Panc1 (cell line): ENCODE data around the gene ANTXR2. TPM values are rescaled to one million over a fixed set of nuclear protein-coding genes. Genes with fewer than 3 reads are reported as not detected.

Experiments used
- ATAC-seq: fragments of 200-7000 bp; cut with Tn5 transposase; 2 replicates; pipeline ENCODE4 v1.9.1; 2020; ENCODE audit warnings: mild to moderate bottlenecking, moderate library complexity
- BruUV-seq: library from RNA; stranded (reverse); fragments of 400-500 nt; replicated peaks from 2 replicates; lab custom pipeline; 2021; lab: Mats Ljungman, UMichigan
- CTCF ChIA-PET: fragments of 300-600 bp; sonication (Branson Sonifier 250); formaldehyde crosslinking; loops from one replicate; lab custom pipeline; 2022; ENCODE audit warnings: antibody characterized with exemption; lab: Charles Lee
- POLR2A ChIA-PET: fragments of 300-600 bp; sonication (Branson Sonifier 250); formaldehyde crosslinking; loops from one replicate; lab custom pipeline; 2022; ENCODE audit warnings: antibody characterized with exemption; lab: Charles Lee
- DNase-seq: peaks from one replicate; pipeline ENCODE4 v3.0.0-alpha.2; 2010; ENCODE audit warnings: low read depth, low spot score
- H3K27ac ChIP-seq: 2 replicates; pipeline ENCODE4 v1.5.1; 2011; ENCODE audit warnings: mild to moderate bottlenecking, low read length, inconsistent platforms
- H3K27me3 ChIP-seq: fragments of 200-500 bp; sonication (Bioruptor generic); 2 replicates; pipeline ENCODE4 v1.6.0; 2014; ENCODE audit warnings: low read length, inconsistent platforms; ENCODE audit not compliant: control insufficient read depth, insufficient read depth
- H3K36me3 ChIP-seq: fragments of 200-500 bp; sonication (Bioruptor generic); 2 replicates; pipeline ENCODE4 v1.5.1; 2014; ENCODE audit warnings: inconsistent platforms, mild to moderate bottlenecking, low read length, moderate library complexity; ENCODE audit not compliant: control insufficient read depth, insufficient read depth
- H3K4me1 ChIP-seq: 2 replicates; pipeline ENCODE4 v1.5.1; 2011; ENCODE audit warnings: inconsistent platforms, mild to moderate bottlenecking, low read length, moderate library complexity; ENCODE audit not compliant: control insufficient read depth, insufficient read depth
- H3K4me3 ChIP-seq, 2 experiments: 2 replicates each; pipeline ENCODE4 v1.5.1; 2011 to 2012; ENCODE audit warnings: low read depth in 2 of 2, low read length in 2 of 2, mild to moderate bottlenecking in 2 of 2, inconsistent platforms in 1 of 2, moderate library complexity in 1 of 2
- H3K9me3 ChIP-seq: fragments of 200-500 bp; sonication (Bioruptor generic); 2 replicates; pipeline ENCODE4 v1.5.1; 2014; ENCODE audit warnings: low read depth, mild to moderate bottlenecking, inconsistent platforms, low read length, moderate library complexity; ENCODE audit not compliant: control insufficient read depth, insufficient read depth
- POLR2AphosphoS5 ChIP-seq: IDR thresholded peaks from 2 replicates; pipeline ENCODE4 v1.6.1; 2012; ENCODE audit warnings: mild to moderate bottlenecking, low read depth, low read length, moderate library complexity
- SIN3A ChIP-seq: IDR thresholded peaks from 2 replicates; pipeline ENCODE4 v1.6.1; 2012; ENCODE audit warnings: low read depth, mild to moderate bottlenecking, low read length, moderate library complexity, borderline replicate concordance; ENCODE audit not compliant: insufficient read depth
- TCF7L2 ChIP-seq: IDR thresholded peaks from 2 replicates; pipeline ENCODE4 v1.6.1; 2011; ENCODE audit warnings: mild to moderate bottlenecking, low read depth, low read length, inconsistent platforms
- in situ Hi-C: cut with HindIII; loops from 2 replicates; pipeline ENCODE4 v1.10.0; 2016; ENCODE audit warnings: low sequenced_read_pairs, low pct_unique_long_range_greater_than_20kb
- intact Hi-C: fragments of 100-400 bp; cut with micrococcal nuclease; formaldehyde crosslinking; loops from one replicate; pipeline ENCODE4 v1.10.0; 2022; ENCODE audit not compliant: unreplicated experiment
- total RNA-seq: library from RNA; stranded (reverse); gene quantifications from one replicate; pipeline ENCODE4 v1.2.1, GENCODE V29; 2021; ENCODE audit not compliant: unreplicated experiment
- TF ChIP-seq, protein P1 (sequence below), 2 experiments: IDR thresholded peaks; 2 replicates each; pipeline ENCODE4 v1.6.1; 2011 to 2012; ENCODE audit warnings: low read depth in 2 of 2, control low read depth in 1 of 2, low read length in 1 of 2, mild to moderate bottlenecking in 1 of 2, moderate library complexity in 1 of 2; ENCODE audit not compliant: insufficient read depth in 1 of 2
- TF ChIP-seq, protein P2 (sequence below): fragments of 450-650 bp; IDR thresholded peaks from 2 replicates; pipeline ENCODE4 v1.5.1; 2017; ENCODE audit warnings: mild to moderate bottlenecking

ANTXR2 gene
- total RNA-seq, 1 experiment from 2014 or later: 27.8 TPM

DNA sequence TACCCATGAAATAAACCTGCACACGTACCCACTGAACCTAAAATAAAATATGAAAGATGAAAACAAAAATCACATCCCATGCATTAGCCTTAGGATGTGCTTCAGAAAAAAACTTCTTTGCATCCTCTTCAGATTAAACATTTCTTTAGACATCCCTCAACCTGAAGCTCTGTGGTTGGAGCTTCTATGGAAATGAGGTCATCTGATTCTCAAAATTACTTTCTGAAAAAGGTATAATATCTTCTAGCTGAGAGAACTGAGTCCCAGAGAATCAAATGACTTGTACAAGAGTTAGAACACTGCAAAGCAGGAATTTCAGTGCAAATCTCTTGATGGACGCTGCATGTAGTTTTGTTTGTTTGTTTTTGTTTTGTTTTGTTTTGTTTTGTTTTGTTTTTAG, 19.1 kb upstream of the ANTXR2 start:
- BruUV-seq: no TSS peak
- Histone ChIP-seq H3K27me3 (no peaks in the 10 kb centered on the region), H3K27ac (no peak overlapping the region), H3K36me3 (no peaks in the 10 kb centered on the region), H3K4me3 (no peak overlapping the region), H3K4me1 (no peaks in the 10 kb centered on the region), H3K9me3 (no peaks in the 10 kb centered on the region)
- no peak for ATAC-seq
- ChIA-PET POLR2A (no interaction called here), CTCF (no interaction called here)
- TF ChIP-seq TCF7L2: no peak
- TF ChIP-seq POLR2AphosphoS5: no peak
- in situ Hi-C loops (no loop called here), intact Hi-C loops (no loop called here)
- no peak for DNase-seq

DNA sequence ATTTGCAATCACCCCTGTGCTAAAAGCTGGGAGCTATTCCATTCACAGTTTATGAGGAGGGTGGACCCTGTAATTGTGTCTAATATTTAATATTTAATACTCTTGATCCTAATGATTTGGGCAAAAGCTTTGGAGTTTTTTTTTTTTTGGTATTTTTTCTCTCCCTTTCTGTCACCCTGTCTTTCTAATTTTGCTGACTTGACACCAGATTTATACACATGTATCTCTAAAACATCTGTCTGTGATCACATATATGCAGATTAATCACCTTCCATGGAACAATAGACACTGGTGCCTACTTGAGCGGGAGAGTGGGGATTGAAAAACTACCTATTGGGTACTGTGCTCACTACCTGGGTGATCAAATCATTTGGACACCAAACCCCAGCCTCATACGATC, 18.7 kb upstream of the ANTXR2 start:
- CTCF ChIA-PET: no interaction called here
- POLR2A ChIA-PET: no interaction called here

DNA sequence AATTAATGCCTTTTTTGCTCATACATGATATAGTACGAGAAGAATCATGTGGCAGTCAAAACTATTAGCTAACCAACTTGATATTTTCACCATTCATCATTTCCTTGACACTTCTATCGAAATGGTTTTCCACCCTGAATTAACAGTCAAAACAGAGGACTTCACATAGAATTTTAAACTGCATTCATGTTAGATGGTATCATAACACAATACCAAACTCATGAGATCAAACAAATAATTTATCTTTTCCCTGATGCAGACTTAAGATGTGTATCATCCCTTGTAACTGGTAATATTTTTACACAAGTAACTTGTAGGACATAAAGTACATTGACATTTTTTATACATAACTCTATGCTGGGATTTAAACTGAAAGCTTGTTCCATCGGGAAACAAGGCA, 18.2 kb upstream of the ANTXR2 start:
- TF ChIP-seq SIN3A (no peak), TCF7L2 (no peak), POLR2AphosphoS5 (no peak)
- H3K4me1 ChIP-seq: no peaks in the 10 kb centered on the region
- H3K27ac ChIP-seq: no peak overlapping the region
- intact Hi-C loops (no loop called here), in situ Hi-C loops (no loop called here)
- POLR2A ChIA-PET: no interaction called here
- no peaks in the 10 kb centered on the region for H3K36me3 ChIP-seq
- BruUV-seq: no TSS peak
- H3K4me3 ChIP-seq: no peak overlapping the region
- CTCF ChIA-PET: no interaction called here
- no peaks in the 10 kb centered on the region for H3K27me3 ChIP-seq
- H3K9me3 ChIP-seq: no peaks in the 10 kb centered on the region
- ATAC-seq (no peak), DNase-seq (no peak)

More for the DNA sequence above, 18.7 kb upstream of the ANTXR2 start:
- Histone ChIP-seq H3K4me3 (no peak overlapping the region), H3K27me3 (no peaks in the 10 kb centered on the region), H3K9me3 (no peaks in the 10 kb centered on the region), H3K36me3 (no peaks in the 10 kb centered on the region), H3K27ac (no peak overlapping the region), H3K4me1 (no peaks in the 10 kb centered on the region)
- DNase-seq: no peak
- no peak for ATAC-seq
- no TSS peak for BruUV-seq
- TF ChIP-seq SIN3A (no peak), POLR2AphosphoS5 (no peak), TCF7L2 (no peak)
- TF ChIP-seq, protein P1, sequence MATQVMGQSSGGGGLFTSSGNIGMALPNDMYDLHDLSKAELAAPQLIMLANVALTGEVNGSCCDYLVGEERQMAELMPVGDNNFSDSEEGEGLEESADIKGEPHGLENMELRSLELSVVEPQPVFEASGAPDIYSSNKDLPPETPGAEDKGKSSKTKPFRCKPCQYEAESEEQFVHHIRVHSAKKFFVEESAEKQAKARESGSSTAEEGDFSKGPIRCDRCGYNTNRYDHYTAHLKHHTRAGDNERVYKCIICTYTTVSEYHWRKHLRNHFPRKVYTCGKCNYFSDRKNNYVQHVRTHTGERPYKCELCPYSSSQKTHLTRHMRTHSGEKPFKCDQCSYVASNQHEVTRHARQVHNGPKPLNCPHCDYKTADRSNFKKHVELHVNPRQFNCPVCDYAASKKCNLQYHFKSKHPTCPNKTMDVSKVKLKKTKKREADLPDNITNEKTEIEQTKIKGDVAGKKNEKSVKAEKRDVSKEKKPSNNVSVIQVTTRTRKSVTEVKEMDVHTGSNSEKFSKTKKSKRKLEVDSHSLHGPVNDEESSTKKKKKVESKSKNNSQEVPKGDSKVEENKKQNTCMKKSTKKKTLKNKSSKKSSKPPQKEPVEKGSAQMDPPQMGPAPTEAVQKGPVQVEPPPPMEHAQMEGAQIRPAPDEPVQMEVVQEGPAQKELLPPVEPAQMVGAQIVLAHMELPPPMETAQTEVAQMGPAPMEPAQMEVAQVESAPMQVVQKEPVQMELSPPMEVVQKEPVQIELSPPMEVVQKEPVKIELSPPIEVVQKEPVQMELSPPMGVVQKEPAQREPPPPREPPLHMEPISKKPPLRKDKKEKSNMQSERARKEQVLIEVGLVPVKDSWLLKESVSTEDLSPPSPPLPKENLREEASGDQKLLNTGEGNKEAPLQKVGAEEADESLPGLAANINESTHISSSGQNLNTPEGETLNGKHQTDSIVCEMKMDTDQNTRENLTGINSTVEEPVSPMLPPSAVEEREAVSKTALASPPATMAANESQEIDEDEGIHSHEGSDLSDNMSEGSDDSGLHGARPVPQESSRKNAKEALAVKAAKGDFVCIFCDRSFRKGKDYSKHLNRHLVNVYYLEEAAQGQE (IDR thresholded peaks at IDR 0.05; ENCODE audit: insufficient read depth in 1 of 2, low read depth in 2 of 2, low read length in 1 of 2): no peak
- TF ChIP-seq, protein P2, sequence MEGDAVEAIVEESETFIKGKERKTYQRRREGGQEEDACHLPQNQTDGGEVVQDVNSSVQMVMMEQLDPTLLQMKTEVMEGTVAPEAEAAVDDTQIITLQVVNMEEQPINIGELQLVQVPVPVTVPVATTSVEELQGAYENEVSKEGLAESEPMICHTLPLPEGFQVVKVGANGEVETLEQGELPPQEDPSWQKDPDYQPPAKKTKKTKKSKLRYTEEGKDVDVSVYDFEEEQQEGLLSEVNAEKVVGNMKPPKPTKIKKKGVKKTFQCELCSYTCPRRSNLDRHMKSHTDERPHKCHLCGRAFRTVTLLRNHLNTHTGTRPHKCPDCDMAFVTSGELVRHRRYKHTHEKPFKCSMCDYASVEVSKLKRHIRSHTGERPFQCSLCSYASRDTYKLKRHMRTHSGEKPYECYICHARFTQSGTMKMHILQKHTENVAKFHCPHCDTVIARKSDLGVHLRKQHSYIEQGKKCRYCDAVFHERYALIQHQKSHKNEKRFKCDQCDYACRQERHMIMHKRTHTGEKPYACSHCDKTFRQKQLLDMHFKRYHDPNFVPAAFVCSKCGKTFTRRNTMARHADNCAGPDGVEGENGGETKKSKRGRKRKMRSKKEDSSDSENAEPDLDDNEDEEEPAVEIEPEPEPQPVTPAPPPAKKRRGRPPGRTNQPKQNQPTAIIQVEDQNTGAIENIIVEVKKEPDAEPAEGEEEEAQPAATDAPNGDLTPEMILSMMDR: no peak
- intact Hi-C loops (no loop called here), in situ Hi-C loops (no loop called here)
